Transverse colon (tissue), 4 donors: ENCODE results near the gene PRKCH. TPM values are rescaled to one million over a fixed set of nuclear protein-coding genes. Genes with fewer than 3 reads are reported as not detected.
A peak's percentile ranks its signal among the peaks of the same experiment; 100 is the strongest.

Experiments
- DNase-seq: peaks from one replicate; pipeline ENCODE4 v3.0.0-alpha.2; 2019
- H3K27ac ChIP-seq, 4 donors: fragments of 200-600 bp; sonication (generic); 2 replicates each; pipeline ENCODE4 v1.5.1; 2016 to 2018; ENCODE audit warnings: inconsistent platforms in 4 of 4
- H3K27me3 ChIP-seq: fragments of 200-600 bp; sonication (generic); 2 replicates; pipeline ENCODE4 v1.5.1; 2017; ENCODE audit warnings: inconsistent platforms
- H3K36me3 ChIP-seq, 4 donors: fragments of 200-600 bp; sonication (generic); 2 replicates each; pipeline ENCODE4 v1.5.1; 2017 to 2019; ENCODE audit warnings: inconsistent platforms in 4 of 4
- H3K4me1 ChIP-seq, 4 donors: fragments of 200-600 bp; sonication (generic); 2 replicates each; pipeline ENCODE4 v1.5.1; 2017 to 2020; ENCODE audit warnings: inconsistent platforms in 4 of 4
- H3K4me3 ChIP-seq, 4 donors: fragments of 200-600 bp; sonication (generic); 1 replicate in 1 of 4; 2 replicates in 3 of 4; pipeline versions ENCODE4 v1.5.1 to v1.6.1; 2017 to 2019; ENCODE audit warnings: inconsistent platforms in 4 of 4
- H3K9me3 ChIP-seq, 2 donors: fragments of 200-600 bp; sonication (generic); 2 replicates each; pipeline ENCODE4 v1.5.1; 2017 to 2019; ENCODE audit warnings: inconsistent platforms in 2 of 2
- CTCF ChIP-seq, 5 experiments: fragments of 200-600 bp in 3 of 5; fragments of 450-650 bp in 2 of 5; sonication (generic) in 3 of 5; IDR thresholded peaks; 1 replicate in 2 of 5; 2 replicates in 3 of 5; pipeline ENCODE4 v1.5.1; 2016 to 2017; ENCODE audit warnings: antibody characterized with exemption in 5 of 5, inconsistent platforms in 3 of 5, mild to moderate bottlenecking in 2 of 5, moderate library complexity in 1 of 5
- EP300 ChIP-seq: sonication (generic); formaldehyde crosslinking; IDR thresholded peaks from one replicate; pipeline ENCODE4 v1.6.1; 2017; ENCODE audit warnings: antibody characterized with exemption, low read depth
- POLR2A ChIP-seq: fragments of 450-650 bp; IDR thresholded peaks from one replicate; pipeline ENCODE4 v1.6.1; 2016; ENCODE audit warnings: antibody characterized with exemption, mild to moderate bottlenecking, moderate library complexity
- POLR2AphosphoS5 ChIP-seq, 3 donors: sonication (generic); formaldehyde crosslinking; IDR thresholded peaks; one replicate each; pipeline ENCODE4 v1.6.1; 2016; ENCODE audit warnings: antibody characterized with exemption in 3 of 3
- WGBS, 2 donors: methylation state at CpG; one replicate each; pipeline ENCODE4 v1.1.5; 2018; ENCODE audit warnings: low coverage in 1 of 2; 5-methylcytosine and 5-hydroxymethylcytosine counted together
- in situ Hi-C, 4 donors: fragments of 200-750 bp; cut with MboI; loops; one replicate each; pipeline versions ENCODE4 v1.15.0 to v1.15.1; 2017; ENCODE audit warnings: low sequenced_read_pairs in 3 of 4, low pct_ligation_motif_present in 1 of 4, low pct_unique_long_range_greater_than_20kb in 1 of 4
- intact Hi-C: fragments of 100-400 bp; cut with DNase I; formaldehyde crosslinking; loops from one replicate; pipeline ENCODE4 v1.15.1; 2023; ENCODE audit warnings: low total_unique reads
- total RNA-seq, 4 donors: library from RNA; depleted of rRNA; stranded (reverse); fragments of >200 nt; gene quantifications; one replicate each; pipeline ENCODE4 v1.1.0, GENCODE V29; 2016

PRKCH gene
- total RNA-seq, 4 donors from 2014 or later: 12.4 to 38.9 (median 27.0) TPM

GRCh38 chr14:61403411-61403810, 82.0 kb downstream of the PRKCH start:
- Histone ChIP-seq H3K4me1 (no peaks in the 10 kb centered on the region), H3K36me3 (no peaks in the 10 kb centered on the region), H3K27ac (peak overlapping the region in 1 of 4 donors; percentile 11), H3K9me3 (no peaks in the 10 kb centered on the region), H3K4me3 (no peak overlapping the region), H3K27me3 (no peaks in the 10 kb centered on the region)
- TF ChIP-seq POLR2AphosphoS5 (IDR thresholded peaks at IDR 0.05) (no peak), POLR2A (no peak), EP300 (no peak), CTCF (IDR thresholded peaks at IDR 0.05) (no peak)
- intact Hi-C loops (no loop called here), in situ Hi-C loops (no loop called here)
- no peak for DNase-seq
- WGBS, 2 donors: 58 to 92% methylated on average over 2 of the region's 2 CpGs

- no peaks in the 10 kb centered on the region for H3K36me3 ChIP-seq
- no peak for DNase-seq
- 67% methylated on average over 1 of the region's 1 CpG for WGBS, 2 donors
- H3K4me1 ChIP-seq: no peaks in the 10 kb centered on the region
- intact Hi-C loops: no loop called here
- TF ChIP-seq EP300: no peak
- TF ChIP-seq CTCF (IDR thresholded peaks at IDR 0.05): no peak
- no peak for TF ChIP-seq POLR2A
- TF ChIP-seq POLR2AphosphoS5 (IDR thresholded peaks at IDR 0.05): no peak
- H3K27ac ChIP-seq: no peak overlapping the region
- no peaks in the 10 kb centered on the region for H3K9me3 ChIP-seq
- in situ Hi-C loops: no loop called here
- H3K4me3 ChIP-seq: no peak overlapping the region
- H3K27me3 ChIP-seq: no peaks in the 10 kb centered on the region
These were observed 83.3 kb downstream of the PRKCH start for GRCh38 chr14:61404637-61405036.

GRCh38 chr14:61406198-61406597, 84.8 kb downstream of the PRKCH start:
- Histone ChIP-seq H3K27ac (no peak overlapping the region), H3K9me3 (no peaks in the 10 kb centered on the region), H3K4me1 (no peaks in the 10 kb centered on the region), H3K27me3 (no peaks in the 10 kb centered on the region), H3K36me3 (no peaks in the 10 kb centered on the region), H3K4me3 (no peak overlapping the region)
- in situ Hi-C loops (no loop called here), intact Hi-C loops (no loop called here)
- TF ChIP-seq POLR2AphosphoS5 (IDR thresholded peaks at IDR 0.05): no peak
- no peak for TF ChIP-seq CTCF (IDR thresholded peaks at IDR 0.05)
- no peak for TF ChIP-seq EP300
- no peak for DNase-seq
- 56 to 57% methylated on average over 4 of the region's 4 CpGs for WGBS, 2 donors

GRCh38 chr14:61406675-61407074, 85.3 kb downstream of the PRKCH start:
- no peak for TF ChIP-seq CTCF (IDR thresholded peaks at IDR 0.05)
- TF ChIP-seq POLR2AphosphoS5 (IDR thresholded peaks at IDR 0.05): no peak
- TF ChIP-seq EP300: no peak
- TF ChIP-seq POLR2A: no peak
- no peak for DNase-seq
- no peak overlapping the region for H3K4me3 ChIP-seq
- no peaks in the 10 kb centered on the region for H3K27me3 ChIP-seq
- H3K27ac ChIP-seq: no peak overlapping the region
- H3K36me3 ChIP-seq: no peaks in the 10 kb centered on the region
- H3K4me1 ChIP-seq: no peaks in the 10 kb centered on the region
- no peaks in the 10 kb centered on the region for H3K9me3 ChIP-seq
- WGBS, 2 donors: 55 to 85% methylated on average over 6 of the region's 6 CpGs
- in situ Hi-C loops: no loop called here
- intact Hi-C loops: no loop called here
